GM18858 (cell line): ENCODE data around the gene GSS.

Experiments
- ATAC-seq: cut with Tn5 transposase; IDR thresholded peaks from one replicate; pipeline ENCODE4 v1.9.1; 2021; ENCODE audit not compliant: unreplicated experiment

The GSS gene

GRCh38 chr20:34993941-34994508, 38.4 kb upstream of the GSS start:
- no peak for ATAC-seq

GRCh38 chr20:34992751-34993417, 37.3 kb upstream of the GSS start:
- ATAC-seq, result no peak

DNA sequence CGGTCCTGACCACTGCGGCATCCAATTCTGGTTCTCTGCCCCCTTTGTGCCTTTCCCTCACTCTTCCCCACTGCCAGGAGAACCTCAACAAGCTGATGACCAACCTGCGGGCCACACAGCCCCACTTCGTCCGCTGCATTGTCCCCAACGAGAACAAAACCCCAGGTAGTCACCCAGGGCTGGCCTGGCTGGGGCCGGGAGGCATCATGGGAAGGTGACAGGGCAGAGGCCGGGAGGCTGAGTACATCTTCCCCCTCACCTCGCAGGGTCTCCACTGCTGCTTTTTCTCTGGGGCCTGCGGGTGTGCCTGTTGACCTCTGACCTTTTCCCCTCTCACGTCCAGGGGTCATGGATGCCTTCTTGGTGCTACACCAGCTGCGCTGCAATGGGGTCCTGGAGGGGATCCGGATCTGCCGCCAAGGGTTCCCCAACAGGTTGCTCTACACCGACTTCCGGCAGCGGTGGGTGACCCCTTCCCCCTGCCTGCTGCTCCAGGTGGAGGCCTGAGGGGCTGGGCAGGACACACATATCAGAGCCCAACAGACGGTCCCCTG, 35.1 kb upstream of the GSS start:
- no peak for ATAC-seq

- no peak for ATAC-seq
Measured at GRCh38 chr20:34990231-34990630, 34.6 kb upstream of the GSS start.

DNA sequence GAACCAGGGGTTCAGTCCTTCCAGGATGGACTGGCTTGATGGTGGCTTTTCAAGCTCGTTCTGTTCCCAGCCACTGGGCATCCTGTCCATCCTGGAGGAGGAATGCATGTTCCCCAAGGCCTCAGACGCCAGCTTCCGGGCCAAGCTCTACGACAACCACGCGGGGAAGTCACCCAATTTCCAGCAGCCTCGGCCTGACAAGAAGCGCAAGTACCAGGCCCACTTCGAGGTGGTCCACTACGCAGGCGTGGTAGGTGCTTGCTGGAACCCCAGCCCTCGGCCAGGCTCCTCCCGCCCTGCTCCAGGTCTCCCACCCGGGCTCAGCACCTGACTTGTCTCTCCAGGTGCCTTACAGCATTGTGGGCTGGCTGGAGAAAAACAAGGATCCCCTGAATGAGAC, 34.1 kb upstream of the GSS start:
- ATAC-seq, result no peak

GRCh38 chr20:34989118-34989517, 33.5 kb upstream of the GSS start:
- no peak for ATAC-seq

DNA sequence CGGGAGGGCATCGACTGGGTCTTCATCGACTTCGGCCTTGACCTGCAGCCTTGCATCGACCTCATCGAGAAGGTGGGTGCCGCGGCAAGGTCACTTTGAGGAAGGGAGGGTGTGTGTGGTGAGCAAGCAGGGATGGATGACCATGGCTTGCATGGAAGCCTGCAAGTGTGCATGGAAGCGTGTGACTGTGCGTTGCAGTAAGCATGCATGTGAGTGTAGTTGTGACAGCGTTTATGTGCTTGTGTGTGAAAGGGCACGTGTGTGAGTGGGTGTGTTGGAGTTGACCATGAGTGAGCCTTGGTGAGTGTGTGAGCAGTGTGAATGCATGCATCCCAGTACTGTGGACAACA, 32.6 kb upstream of the GSS start:
- no peak for ATAC-seq

DNA sequence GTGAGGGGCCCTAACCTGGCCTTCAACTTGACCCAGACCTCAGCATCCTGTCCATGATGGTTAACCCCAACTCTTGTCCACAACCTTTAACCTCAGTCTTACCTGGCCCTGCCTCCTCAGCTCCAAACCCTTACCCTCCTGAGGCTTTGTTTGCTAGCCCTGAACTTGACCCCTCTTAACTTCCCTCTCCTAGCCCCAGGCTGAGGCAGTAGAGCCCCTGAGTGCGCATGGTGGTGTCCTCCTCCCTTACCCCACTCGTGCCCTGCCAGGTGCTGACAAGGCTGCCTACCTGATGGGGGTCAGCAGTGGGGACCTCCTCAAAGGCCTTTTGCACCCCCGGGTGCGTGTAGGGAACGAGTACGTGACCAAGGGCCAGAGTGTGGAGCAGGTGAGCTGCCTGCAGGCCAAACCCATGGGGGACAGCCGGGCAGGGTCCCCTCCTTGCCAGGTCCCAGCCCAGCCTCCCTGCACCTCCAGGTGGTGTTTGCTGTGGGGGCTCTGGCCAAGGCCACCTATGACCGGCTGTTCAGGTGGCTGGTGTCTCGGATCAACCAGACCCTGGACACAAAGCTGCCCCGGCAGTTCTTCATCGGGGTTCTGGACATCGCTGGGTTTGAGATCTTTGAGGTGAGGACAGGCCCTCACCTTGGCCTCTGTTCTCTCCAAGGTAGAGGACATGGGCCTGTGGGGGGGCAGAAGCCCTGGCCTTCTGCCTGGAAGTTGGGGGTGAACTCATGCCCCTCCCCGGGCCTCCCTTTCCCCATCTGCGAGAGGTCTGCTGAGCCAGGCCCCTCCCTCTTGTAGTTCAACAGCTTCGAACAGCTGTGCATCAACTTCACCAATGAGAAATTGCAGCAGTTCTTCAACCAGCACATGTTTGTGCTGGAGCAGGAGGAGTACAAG, 31.9 kb upstream of the GSS start:
- ATAC-seq, result no peak

DNA sequence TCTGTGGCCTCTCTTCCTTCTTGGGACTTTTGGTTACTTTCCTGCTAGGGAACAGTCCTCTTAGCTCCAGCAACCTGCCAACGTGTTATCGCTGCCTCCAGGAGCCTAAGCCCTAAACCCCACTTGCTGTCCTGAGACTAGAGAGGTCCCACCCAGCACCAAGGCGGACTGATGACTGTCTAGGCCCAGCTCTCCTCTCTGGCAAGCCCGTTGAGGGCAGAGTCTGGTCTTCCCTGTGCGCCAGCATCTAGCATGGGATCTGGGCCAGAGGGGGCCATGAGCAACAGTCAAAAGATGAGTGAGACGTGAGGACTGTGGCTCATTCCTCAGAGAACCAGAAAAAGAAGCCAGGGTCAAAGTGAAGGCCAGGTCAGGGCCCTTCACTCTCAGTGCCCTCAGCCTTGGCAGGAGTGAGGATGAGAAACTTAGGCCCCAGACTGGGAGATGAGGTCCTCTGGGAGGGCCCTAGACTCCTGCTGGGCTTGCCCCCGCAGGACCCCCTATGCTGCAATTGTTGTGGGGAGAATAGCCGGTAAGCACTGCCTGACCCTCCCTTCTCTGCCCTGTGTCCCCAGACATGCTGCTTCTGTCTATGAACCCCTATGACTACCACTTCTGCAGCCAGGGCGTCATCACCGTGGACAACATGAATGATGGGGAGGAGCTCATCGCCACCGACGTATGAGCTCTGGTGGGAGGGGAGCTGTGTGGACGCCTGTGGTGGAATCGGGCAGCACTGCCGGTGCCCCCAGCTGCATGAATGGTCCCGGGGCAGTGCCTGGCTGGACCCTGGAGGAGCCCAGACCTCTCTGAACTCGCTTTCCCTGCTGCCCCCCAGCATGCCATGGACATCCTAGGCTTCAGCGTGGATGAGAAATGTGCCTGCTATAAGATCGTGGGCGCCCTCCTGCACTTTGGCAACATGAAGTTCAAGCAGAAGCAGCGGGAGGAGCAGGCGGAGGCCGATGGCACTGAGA, 31.0 kb upstream of the GSS start:
- no peak for ATAC-seq

- ATAC-seq, result no peak
Measured at GRCh38 chr20:34985461-34986310, 30.1 kb upstream of the GSS start.

GRCh38 chr20:34984756-34985261, 29.2 kb upstream of the GSS start:
- no peak for ATAC-seq

DNA sequence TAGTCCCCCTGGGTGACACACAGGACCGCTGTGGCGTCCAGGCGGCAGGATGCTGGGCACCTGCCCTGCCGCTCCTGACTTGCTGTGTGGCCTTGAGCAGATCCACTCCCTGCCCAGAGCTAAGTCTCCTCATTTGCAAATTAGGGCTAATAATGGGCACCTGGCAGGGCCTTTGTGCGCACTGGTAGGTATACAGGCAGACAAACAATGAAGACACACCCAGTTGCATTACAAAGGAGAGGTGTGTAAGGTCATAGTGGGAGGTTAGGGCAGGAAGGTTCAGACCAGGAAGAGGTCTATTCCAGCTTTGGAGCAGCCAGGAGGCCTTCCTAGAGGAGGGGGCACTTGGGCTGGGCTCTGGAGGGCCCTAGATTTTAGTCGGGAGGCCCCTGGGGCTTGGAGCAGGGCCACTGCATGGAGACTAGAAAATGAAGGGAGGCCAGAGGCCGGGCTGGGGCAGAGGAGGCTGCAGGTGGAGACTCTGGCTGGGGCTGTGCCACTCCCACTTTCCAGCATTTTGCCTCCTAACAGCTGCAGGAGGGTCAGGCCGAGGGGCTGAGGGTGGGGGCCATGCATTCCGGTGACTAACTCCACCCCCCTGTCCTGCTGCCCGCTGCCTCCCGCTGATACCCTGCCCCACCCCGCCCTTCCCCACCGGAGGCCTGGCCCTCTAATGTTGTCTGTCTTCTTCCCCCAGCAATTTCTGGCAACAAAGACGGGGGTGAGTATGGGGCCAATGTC, 28.6 kb upstream of the GSS start:
- no peak for ATAC-seq

DNA sequence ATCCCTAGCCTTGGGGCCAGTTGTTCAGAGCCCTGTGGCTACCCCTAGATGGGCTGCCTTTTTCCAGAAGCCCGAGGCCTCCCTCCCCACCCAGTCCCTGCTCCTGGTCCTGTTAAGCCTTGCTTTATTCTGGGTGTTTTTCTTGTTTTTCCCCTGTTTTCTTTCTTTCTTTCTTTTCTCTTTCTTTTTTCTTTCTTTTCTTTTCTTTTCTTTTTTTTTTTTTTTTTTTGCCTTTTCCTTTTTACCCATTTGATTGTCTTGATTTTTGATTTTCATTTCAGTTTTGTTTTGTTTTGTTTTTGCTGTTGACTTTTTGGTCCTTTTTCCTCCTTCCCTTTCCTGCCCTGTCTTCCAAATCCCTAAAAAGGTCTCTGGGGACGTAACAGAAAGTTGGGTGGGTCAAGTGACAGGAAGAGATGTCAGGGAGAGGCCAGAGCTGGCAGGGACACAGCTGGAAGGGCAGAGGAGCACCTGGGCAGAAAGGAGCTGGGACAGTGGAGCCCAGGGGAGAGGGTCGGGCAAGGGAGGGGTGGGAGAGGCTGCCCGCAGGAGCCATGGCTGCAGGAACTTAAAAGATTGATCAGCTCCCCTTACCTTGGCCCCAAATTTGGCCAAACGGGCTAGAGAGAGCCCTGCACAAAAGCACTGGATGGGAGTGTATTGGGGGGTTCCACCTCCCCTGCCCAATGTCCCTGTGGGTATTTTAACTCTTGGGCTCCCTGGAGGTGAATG, 27.6 kb upstream of the GSS start:
- no peak for ATAC-seq

- ATAC-seq, result no peak
Measured at GRCh38 chr20:34982270-34983088, 26.9 kb upstream of the GSS start.

GRCh38 chr20:34980543-34981233, 25.1 kb upstream of the GSS start:
- no peak for ATAC-seq

- no peak for ATAC-seq
Measured at GRCh38 chr20:34979366-34980153, 24.0 kb upstream of the GSS start.
